ENCODE measurements around the gene PRDM8. TPM values are rescaled to one million over a fixed set of nuclear protein-coding genes. Genes with fewer than 3 reads are reported as not detected.

The PRDM8 gene
- polyA plus RNA-seq, 2 of the 4 experiments (the other 2 are of a cell fraction) = 0.10 to 0.14 TPM

GRCh38 chr4:80226094-80226493 lies 28.8 kb downstream of the PRDM8 start:
- DNase-seq (ENCODE audit: low read depth in 1 of 2, low spot score in 1 of 2) (no peak), ATAC-seq (no peak), FAIRE-seq (no peak)
- H3K4me3 ChIP-seq = no peak overlapping the region
- TF ChIP-seq HEYL (CRISPR knock-in tag; IDR thresholded peaks at IDR 0.05) = no peak
- no peak for TF ChIP-seq BHLHE40 (IDR thresholded peaks at IDR 0.05; ENCODE audit: low read depth, low read length)
- TF ChIP-seq POLR2AphosphoS2 (conservative IDR thresholded peaks at IDR 0.05; ENCODE audit: low read length) = no peak
- no peak for TF ChIP-seq MYC (IDR thresholded peaks at IDR 0.05; ENCODE audit: borderline replicate concordance, low read length)
- H3K9me3 ChIP-seq = no peaks in the 10 kb centered on the region
- CTCF ChIA-PET = no interaction called here
- POLR2A ChIA-PET = no interaction called here
- no peak overlapping the region for H3K4me2 ChIP-seq
- no peak overlapping the region for H3K27ac ChIP-seq
- no peaks in the 10 kb centered on the region for H3K4me1 ChIP-seq
- whole genome bisulfite sequencing (ENCODE audit: missing lambda C conversion rate) = 46% methylated on average over 2 of the region's 2 CpGs

GRCh38 chr4:80228460-80228859 lies 31.2 kb downstream of the PRDM8 start:
- no peak for ATAC-seq
- H3K9me3 ChIP-seq = no peaks in the 10 kb centered on the region
- no peak overlapping the region for H3K27ac ChIP-seq
- no peaks in the 10 kb centered on the region for H3K4me1 ChIP-seq
- no peak overlapping the region for H3K4me2 ChIP-seq
- TF ChIP-seq ELK1 (IDR thresholded peaks at IDR 0.05; ENCODE audit: low read depth, low read length) (no peak), NPAS2 (CRISPR knock-in tag; IDR thresholded peaks at IDR 0.05; ENCODE audit: borderline replicate concordance) (no peak), FOSL2 (IDR thresholded peaks at IDR 0.05) (no peak), FOSL2 (CRISPR knock-in tag; IDR thresholded peaks at IDR 0.05) (no peak), NR3C1 (IDR thresholded peaks at IDR 0.05) (no peak), MAZ (IDR thresholded peaks at IDR 0.05; ENCODE audit: borderline replicate concordance, low read depth, low read length) (no peak), ATOH8 (CRISPR knock-in tag; IDR thresholded peaks at IDR 0.05; ENCODE audit: low read depth) (no peak), RNF2 (IDR thresholded peaks at IDR 0.05; ENCODE audit: borderline replicate concordance, low read depth) (no peak), CTCF (IDR thresholded peaks at IDR 0.05) (no peak), JUNB (IDR thresholded peaks at IDR 0.05) (no peak)
- H3K4me3 ChIP-seq = no peak overlapping the region
- ChIA-PET POLR2A (no interaction called here), CTCF (interaction anchor here (1.1 kb wide), 1 partner anchor 16 kb away, joined by 3 read pairs; no protein-coding TSS in a partner anchor)
- no peak for DNase-seq (ENCODE audit: low read depth in 1 of 2, low spot score in 1 of 2)
- FAIRE-seq = no peak

- TF ChIP-seq MAFK (IDR thresholded peaks at IDR 0.05; ENCODE audit: partially characterized antibody) (no peak), GATA3 (IDR thresholded peaks at IDR 0.05; ENCODE audit: borderline replicate concordance) (no peak), NPAS2 (CRISPR knock-in tag; IDR thresholded peaks at IDR 0.05; ENCODE audit: borderline replicate concordance) (no peak), E2F6 (IDR thresholded peaks at IDR 0.05; ENCODE audit: borderline replicate concordance, low read depth) (no peak), ESRRA (IDR thresholded peaks at IDR 0.05; ENCODE audit: borderline replicate concordance, low read length) (no peak), RAD21 (conservative IDR thresholded peaks at IDR 0.05 in 1 of 2, IDR thresholded peaks at IDR 0.05 in 1 of 2) (no peak), NFE2L2 (conservative IDR thresholded peaks at IDR 0.05; ENCODE audit: low read length) (no peak), POLR2AphosphoS2 (conservative IDR thresholded peaks at IDR 0.05; ENCODE audit: low read length) (no peak), KDM5A (IDR thresholded peaks at IDR 0.05) (no peak), RFX5 (IDR thresholded peaks at IDR 0.05) (no peak), EP300 (IDR thresholded peaks at IDR 0.05) (no peak), ATOH8 (CRISPR knock-in tag; IDR thresholded peaks at IDR 0.05; ENCODE audit: low read depth) (no peak), MAX (IDR thresholded peaks at IDR 0.05) (no peak), JUNB (IDR thresholded peaks at IDR 0.05) (no peak)
- FAIRE-seq (no peak), DNase-seq (ENCODE audit: low read depth in 1 of 2, low spot score in 1 of 2) (no peak), ATAC-seq (no peak)
- Histone ChIP-seq H3K4me3 (no peak overlapping the region), H3K4me2 (no peak overlapping the region), H3K4me1 (no peaks in the 10 kb centered on the region), H3K27ac (no peak overlapping the region), H3K9me3 (no peaks in the 10 kb centered on the region)
- ChIA-PET CTCF (interaction anchor here (1.1 kb wide), 1 partner anchor 17 kb away, joined by 3 read pairs; no protein-coding TSS in a partner anchor), POLR2A (no interaction called here)
- WGBS (ENCODE audit: missing lambda C conversion rate) = 6% methylated on average over 2 of the region's 2 CpGs
Observed at GRCh38 chr4:80229128-80229527, 31.8 kb downstream of the PRDM8 start.
